Measurements from ENCODE around the gene SCLY. TPM values are rescaled to one million over a fixed set of nuclear protein-coding genes. Genes with fewer than 3 reads are reported as not detected.

The SCLY gene
- total and polyA plus RNA-seq, 2 of the 8 experiments (the other 6 are each of a cell fraction or from before 2014, with no cell fraction given), result 79.0 to 79.5 TPM

DNA sequence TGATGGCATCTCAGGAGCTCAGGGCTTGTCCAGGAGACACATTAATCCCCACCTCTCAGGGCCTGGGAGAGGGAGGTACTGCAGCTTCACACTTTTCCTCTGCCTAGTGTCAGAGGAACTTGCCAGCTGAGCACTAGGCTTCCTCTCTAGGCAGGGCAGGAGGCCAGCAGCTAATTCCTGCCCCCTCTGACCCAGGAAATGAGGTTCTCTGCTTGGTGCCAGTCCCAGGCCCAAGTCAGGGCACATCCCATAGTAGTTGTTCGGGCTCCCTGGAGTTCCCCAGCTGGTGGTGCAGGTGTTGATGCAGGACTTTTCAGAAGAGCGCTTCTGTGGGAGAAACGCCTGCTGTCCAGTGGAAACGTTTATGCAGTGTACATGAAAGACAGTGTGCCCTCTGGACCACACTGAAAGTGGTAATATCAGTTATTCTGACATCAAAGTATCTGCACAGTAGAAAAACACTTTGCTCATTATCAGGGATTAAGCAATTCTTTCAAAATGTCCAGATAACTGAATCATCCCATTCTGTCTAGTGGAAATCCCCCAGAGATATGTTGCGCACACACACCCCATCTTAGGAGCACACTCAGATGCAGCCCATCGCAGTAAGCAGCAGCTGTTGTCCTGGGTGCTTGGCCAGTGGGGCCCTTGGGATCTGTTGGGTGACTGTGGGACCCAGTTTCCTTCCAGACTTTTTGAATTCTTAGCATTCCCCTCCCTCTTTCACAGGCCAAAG is 17.8 kb upstream of the SCLY start (continued):
- TF ChIP-seq, protein P1, sequence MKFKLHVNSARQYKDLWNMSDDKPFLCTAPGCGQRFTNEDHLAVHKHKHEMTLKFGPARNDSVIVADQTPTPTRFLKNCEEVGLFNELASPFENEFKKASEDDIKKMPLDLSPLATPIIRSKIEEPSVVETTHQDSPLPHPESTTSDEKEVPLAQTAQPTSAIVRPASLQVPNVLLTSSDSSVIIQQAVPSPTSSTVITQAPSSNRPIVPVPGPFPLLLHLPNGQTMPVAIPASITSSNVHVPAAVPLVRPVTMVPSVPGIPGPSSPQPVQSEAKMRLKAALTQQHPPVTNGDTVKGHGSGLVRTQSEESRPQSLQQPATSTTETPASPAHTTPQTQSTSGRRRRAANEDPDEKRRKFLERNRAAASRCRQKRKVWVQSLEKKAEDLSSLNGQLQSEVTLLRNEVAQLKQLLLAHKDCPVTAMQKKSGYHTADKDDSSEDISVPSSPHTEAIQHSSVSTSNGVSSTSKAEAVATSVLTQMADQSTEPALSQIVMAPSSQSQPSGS (IDR thresholded peaks at IDR 0.05; ENCODE audit: low read length), result no peak
- TF ChIP-seq CHD1 (IDR thresholded peaks at IDR 0.05; ENCODE audit: low read depth, low read length), result no peak
